A673 (cell line): Measurements from ENCODE around the gene PRKAA1. TPM values are rescaled to one million over a fixed set of nuclear protein-coding genes. Genes with fewer than 3 reads are reported as not detected.
A peak's percentile ranks its signal among the peaks of the same experiment; 100 is the strongest.

Experiments used
- BruUV-seq: library from RNA; stranded (reverse); fragments of 400-500 nt; replicated peaks from 2 replicates; lab custom pipeline; 2021; lab: Mats Ljungman, UMichigan
- CTCF ChIA-PET: fragments of 300-600 bp; sonication (Branson Sonifier 250); formaldehyde crosslinking; loops from one replicate; lab custom pipeline; 2022; ENCODE audit warnings: antibody characterized with exemption; lab: Charles Lee
- POLR2A ChIA-PET: fragments of 300-600 bp; sonication (Branson Sonifier 250); formaldehyde crosslinking; loops from one replicate; lab custom pipeline; 2022; ENCODE audit warnings: antibody characterized with exemption; ENCODE audit not compliant: low non-redundant PET; lab: Charles Lee
- DNase-seq: peaks from one replicate; pipeline ENCODE4 v3.0.0-alpha.2; 2015; ENCODE audit warnings: low spot score
- H3K27ac ChIP-seq: fragments of 200-600 bp; sonication (generic); 2 replicates; pipeline ENCODE4 v1.5.1; 2016; ENCODE audit warnings: mixed run types, low read depth, mild to moderate bottlenecking, mixed read lengths, antibody characterized with exemption, low read length; ENCODE audit not compliant: poor library complexity, severe bottlenecking
- H3K27me3 ChIP-seq: fragments of 200-600 bp; sonication (generic); replicated peaks from 2 replicates; pipeline ENCODE4 v1.6.1; 2017; ENCODE audit warnings: mixed run types, low read depth, mild to moderate bottlenecking, mixed read lengths, antibody characterized with exemption, low read length; ENCODE audit not compliant: insufficient read depth, poor library complexity
- H3K36me3 ChIP-seq: fragments of 200-600 bp; sonication (generic); 2 replicates; pipeline ENCODE4 v1.6.1; 2016; ENCODE audit warnings: mixed run types, mild to moderate bottlenecking, mixed read lengths, antibody characterized with exemption, low read length; ENCODE audit not compliant: insufficient read depth, poor library complexity, severe bottlenecking
- H3K4me1 ChIP-seq: fragments of 200-600 bp; sonication (generic); 2 replicates; pipeline ENCODE4 v1.6.1; 2017; ENCODE audit warnings: mixed run types, mild to moderate bottlenecking, mixed read lengths, antibody characterized with exemption, low read length; ENCODE audit not compliant: insufficient read depth, poor library complexity, severe bottlenecking
- H3K4me3 ChIP-seq: fragments of 200-600 bp; sonication (generic); 2 replicates; pipeline ENCODE4 v1.5.1; 2016; ENCODE audit warnings: low read depth, mixed run types, mild to moderate bottlenecking, mixed read lengths, low read length; ENCODE audit not compliant: poor library complexity, severe bottlenecking
- H3K9me3 ChIP-seq: fragments of 200-600 bp; sonication (generic); 2 replicates; pipeline ENCODE4 v1.6.1; 2016; ENCODE audit warnings: mixed run types, low read depth, mild to moderate bottlenecking, mixed read lengths, antibody characterized with exemption, low read length; ENCODE audit not compliant: poor library complexity, severe bottlenecking
- EZH2 ChIP-seq: fragments of 200-600 bp; sonication (generic); IDR thresholded peaks from 2 replicates; pipeline ENCODE4 v1.6.1; 2017; ENCODE audit warnings: borderline replicate concordance, low read depth, mild to moderate bottlenecking, mixed read lengths, antibody characterized with exemption, low read length; ENCODE audit not compliant: poor library complexity, severe bottlenecking
- intact Hi-C: fragments of 100-400 bp; cut with micrococcal nuclease; formaldehyde crosslinking; loops from one replicate; pipeline ENCODE4 v1.10.0; 2022; ENCODE audit not compliant: unreplicated experiment
- total RNA-seq: library from RNA; stranded (reverse); gene quantifications from 2 replicates; pipeline ENCODE4 v1.2.3, GENCODE V29; 2021
- TF ChIP-seq, protein P1 (sequence below): fragments of 300-800, 200-600 bp; sonication (generic); conservative IDR thresholded peaks from 2 replicates; pipeline ENCODE4 v1.5.1; 2017; ENCODE audit warnings: low read depth, mild to moderate bottlenecking, antibody characterized with exemption, low read length, moderate library complexity, mixed read lengths

Gene PRKAA1
- total RNA-seq, 1 experiment from 2014 or later, result 114 TPM

DNA sequence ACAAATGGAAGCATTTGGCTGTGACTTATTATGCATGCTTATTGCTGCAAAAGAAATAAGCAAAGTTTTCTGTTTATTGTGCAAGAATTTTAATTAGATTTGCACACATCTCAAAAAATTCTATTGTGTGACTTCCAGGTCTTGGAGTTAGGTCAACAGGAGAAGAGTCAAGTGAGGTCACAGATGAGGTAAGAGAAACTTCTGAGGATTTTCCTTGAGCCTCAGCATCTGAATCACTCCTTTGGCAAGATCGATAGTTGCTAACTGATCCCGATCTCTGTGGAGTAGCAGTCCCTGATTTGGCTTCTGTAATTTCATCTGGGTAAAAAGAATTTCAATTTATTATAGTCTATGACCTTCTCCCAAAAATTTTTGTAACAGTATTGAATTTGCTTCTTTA lies 35.5 kb downstream of the PRKAA1 start:
- no peak overlapping the region for H3K27ac ChIP-seq
- H3K36me3 ChIP-seq, result peaks cover 64% of the 10 kb centered on the region
- BruUV-seq, result no TSS peak
- peaks cover 5% of the 10 kb centered on the region for H3K4me1 ChIP-seq
- no peak overlapping the region for H3K4me3 ChIP-seq
- ChIA-PET CTCF (no interaction called here), POLR2A (no interaction called here)
- intact Hi-C loops, result no loop called here
- no peak for TF ChIP-seq EZH2
- TF ChIP-seq, protein P1, sequence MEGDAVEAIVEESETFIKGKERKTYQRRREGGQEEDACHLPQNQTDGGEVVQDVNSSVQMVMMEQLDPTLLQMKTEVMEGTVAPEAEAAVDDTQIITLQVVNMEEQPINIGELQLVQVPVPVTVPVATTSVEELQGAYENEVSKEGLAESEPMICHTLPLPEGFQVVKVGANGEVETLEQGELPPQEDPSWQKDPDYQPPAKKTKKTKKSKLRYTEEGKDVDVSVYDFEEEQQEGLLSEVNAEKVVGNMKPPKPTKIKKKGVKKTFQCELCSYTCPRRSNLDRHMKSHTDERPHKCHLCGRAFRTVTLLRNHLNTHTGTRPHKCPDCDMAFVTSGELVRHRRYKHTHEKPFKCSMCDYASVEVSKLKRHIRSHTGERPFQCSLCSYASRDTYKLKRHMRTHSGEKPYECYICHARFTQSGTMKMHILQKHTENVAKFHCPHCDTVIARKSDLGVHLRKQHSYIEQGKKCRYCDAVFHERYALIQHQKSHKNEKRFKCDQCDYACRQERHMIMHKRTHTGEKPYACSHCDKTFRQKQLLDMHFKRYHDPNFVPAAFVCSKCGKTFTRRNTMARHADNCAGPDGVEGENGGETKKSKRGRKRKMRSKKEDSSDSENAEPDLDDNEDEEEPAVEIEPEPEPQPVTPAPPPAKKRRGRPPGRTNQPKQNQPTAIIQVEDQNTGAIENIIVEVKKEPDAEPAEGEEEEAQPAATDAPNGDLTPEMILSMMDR, result no peak
- no peaks in the 10 kb centered on the region for H3K9me3 ChIP-seq
- no peak for DNase-seq
- no peaks in the 10 kb centered on the region for H3K27me3 ChIP-seq

DNA sequence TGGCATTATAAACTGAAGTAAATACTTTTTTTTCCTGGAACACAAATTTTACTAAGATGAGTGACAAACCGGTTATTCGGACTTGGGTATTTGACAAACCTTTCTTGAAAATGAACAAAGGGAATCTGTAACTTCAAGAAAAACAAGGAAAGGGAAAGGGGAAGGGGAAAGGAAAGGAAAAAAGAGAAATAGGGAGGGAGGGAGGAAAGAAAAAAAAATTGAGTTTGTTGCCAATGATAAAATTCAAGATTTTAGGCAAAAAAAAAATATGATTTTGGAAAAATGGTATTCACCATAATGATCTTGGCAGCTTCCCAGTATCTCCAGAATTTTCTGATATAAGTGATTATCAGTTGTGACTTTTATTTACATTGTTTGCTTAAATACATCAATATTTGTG lies 40.8 kb downstream of the PRKAA1 start:
- H3K27ac ChIP-seq, result no peak overlapping the region
- H3K4me3 ChIP-seq, result no peak overlapping the region
- TF ChIP-seq EZH2, result no peak
- TF ChIP-seq, protein P1, result no peak
- H3K36me3 ChIP-seq, result peaks cover 22% of the 10 kb centered on the region
- ChIA-PET CTCF (no interaction called here), POLR2A (no interaction called here)
- intact Hi-C loops, result loop anchor here (5.0 kb wide), 1 partner anchor 80 kb away; the partner anchor contains the start of gene RPL37
- BruUV-seq, result no TSS peak
- H3K4me1 ChIP-seq, result peaks cover 10% of the 10 kb centered on the region
- no peak for DNase-seq
- H3K9me3 ChIP-seq, result no peaks in the 10 kb centered on the region
- H3K27me3 ChIP-seq, result no peaks in the 10 kb centered on the region

DNA sequence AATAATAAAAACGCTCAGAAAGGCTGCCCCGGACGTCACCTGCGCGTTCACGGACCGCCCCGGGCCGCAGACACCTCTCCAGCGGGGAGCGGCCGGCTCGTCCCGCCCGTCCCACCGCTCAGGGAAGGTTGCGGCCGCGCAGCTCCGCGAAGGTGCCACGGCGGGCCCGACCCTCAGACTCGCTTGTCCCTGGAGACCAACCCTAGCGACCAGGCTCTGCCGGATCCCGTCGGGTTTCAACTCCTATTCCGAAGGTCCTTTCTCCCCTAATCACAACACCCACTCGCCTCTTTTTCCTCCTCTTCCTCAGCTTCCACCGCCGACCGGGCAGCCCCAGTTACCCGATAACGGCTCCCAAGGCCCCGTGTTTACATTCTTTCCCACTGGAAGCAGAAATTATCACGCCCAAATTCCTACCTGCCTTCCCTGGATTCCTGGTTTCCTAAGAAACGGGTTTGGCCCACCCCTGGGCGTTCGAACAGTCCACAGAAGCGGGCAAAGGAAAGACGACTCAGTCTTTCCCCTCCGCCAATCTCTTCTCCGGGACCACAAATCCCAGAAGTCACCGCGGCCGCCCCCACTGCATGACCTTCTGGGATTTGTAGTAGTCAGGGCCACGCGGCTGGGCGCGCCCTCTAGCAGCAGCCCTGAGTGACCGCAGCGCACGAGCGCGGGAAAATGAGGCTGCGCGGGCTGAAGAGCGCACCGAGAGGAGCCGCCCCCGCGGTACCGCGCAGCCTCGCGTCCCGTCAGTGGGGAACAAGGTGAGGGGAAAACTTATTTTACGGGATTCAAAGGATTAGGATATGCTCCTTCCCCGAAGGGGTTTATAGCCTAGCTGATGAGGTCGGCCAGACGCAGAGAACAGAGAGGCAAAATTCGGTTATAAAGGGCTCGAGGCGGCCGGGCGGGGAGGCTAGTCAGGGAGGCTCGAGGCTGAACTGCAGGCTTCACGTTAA lies 42.5 kb downstream of the PRKAA1 start, which contains the start of gene TTC33:
Gene TTC33 (minus strand): TSS at position 555 of the 959 bp plus-strand sequence. CDS start 8,943 bp downstream, outside the sequence.
- Histone ChIP-seq H3K27me3 (no peaks in the 10 kb centered on the region), H3K27ac (peak within 1 kb of the TSS; percentile 90), H3K4me1 (peaks cover 10% of the 10 kb centered on the region), H3K4me3 (peak within 1 kb of the TSS; percentile 93), H3K36me3 (peaks cover 6% of the 10 kb centered on the region), H3K9me3 (no peaks in the 10 kb centered on the region)
- TF ChIP-seq EZH2, result no peak
- TF ChIP-seq, protein P1, result peak; percentile 87
- ChIA-PET POLR2A (no interaction called here), CTCF (interaction anchor here (0.8 kb wide), 1 partner anchor 42 kb away, joined by 3 read pairs; the partner anchor contains the start of gene PRKAA1)
- intact Hi-C loops, result loop anchor here (1.0 to 5.0 kb wide), 2 partner anchors 82 to 124 kb away; partner anchors contain the start of gene RPL37
- BruUV-seq, result no TSS peak
- peak; percentile 97 for DNase-seq
